HEK293 (cell line): ENCODE measurements around the gene RHBDL3.

Experiments used
- BCL11A ChIP-seq: fragments of 450-650 bp; formaldehyde crosslinking; IDR thresholded peaks from 2 replicates; pipeline ENCODE4 v1.5.1; 2016; ENCODE audit warnings: low read depth, missing biosample characterization, missing genetic modification characterization
- KLF16 ChIP-seq: fragments of 450-650 bp; formaldehyde crosslinking; IDR thresholded peaks from 2 replicates; pipeline ENCODE4 v1.5.1; 2017; ENCODE audit warnings: missing biosample characterization, missing genetic modification characterization
- KLF7 ChIP-seq: fragments of 450-650 bp; formaldehyde crosslinking; IDR thresholded peaks from 2 replicates; pipeline ENCODE4 v1.5.1; 2016; ENCODE audit warnings: missing biosample characterization, missing genetic modification characterization, borderline replicate concordance
- PATZ1 ChIP-seq: fragments of 450-650 bp; formaldehyde crosslinking; IDR thresholded peaks from 2 replicates; pipeline ENCODE4 v1.5.1; 2016; ENCODE audit warnings: missing biosample characterization, missing genetic modification characterization
- PRDM1 ChIP-seq: fragments of 450-650 bp; formaldehyde crosslinking; IDR thresholded peaks from 2 replicates; pipeline ENCODE4; 2016; ENCODE audit warnings: missing biosample characterization, missing genetic modification characterization
- REPIN1 ChIP-seq: fragments of 450-650 bp; formaldehyde crosslinking; IDR thresholded peaks from 2 replicates; pipeline ENCODE4 v1.5.1; 2017; ENCODE audit warnings: missing biosample characterization, missing genetic modification characterization, low read depth
- SP7 ChIP-seq: fragments of 450-650 bp; formaldehyde crosslinking; IDR thresholded peaks from 2 replicates; pipeline ENCODE4 v1.5.1; 2016; ENCODE audit warnings: missing biosample characterization, missing genetic modification characterization
- TSHZ1 ChIP-seq: fragments of 450-650 bp; formaldehyde crosslinking; IDR thresholded peaks from 2 replicates; pipeline ENCODE4 v1.5.1; 2016; ENCODE audit warnings: missing biosample characterization, missing genetic modification characterization, borderline replicate concordance
- WT1 ChIP-seq: fragments of 450-650 bp; formaldehyde crosslinking; IDR thresholded peaks from 2 replicates; pipeline ENCODE4 v1.5.1; 2016; ENCODE audit warnings: missing biosample characterization, missing genetic modification characterization
- ZBTB21 ChIP-seq: fragments of 450-650 bp; formaldehyde crosslinking; IDR thresholded peaks from 2 replicates; pipeline ENCODE4 v1.5.1; 2017; ENCODE audit warnings: missing biosample characterization, missing genetic modification characterization
- ZBTB7A ChIP-seq: fragments of 450-650 bp; formaldehyde crosslinking; IDR thresholded peaks from 2 replicates; pipeline ENCODE4 v1.5.1; 2016; ENCODE audit warnings: low read depth, missing biosample characterization, missing genetic modification characterization
- ZBTB8A ChIP-seq: fragments of 450-650 bp; formaldehyde crosslinking; IDR thresholded peaks from 2 replicates; pipeline ENCODE4 v1.5.1; 2016; ENCODE audit warnings: missing biosample characterization, missing genetic modification characterization
- ZFP37 ChIP-seq: fragments of 450-650 bp; formaldehyde crosslinking; IDR thresholded peaks from 2 replicates; pipeline ENCODE4 v1.5.1; 2016; ENCODE audit warnings: missing biosample characterization, missing genetic modification characterization
- ZIC2 ChIP-seq: fragments of 450-650 bp; formaldehyde crosslinking; IDR thresholded peaks from 2 replicates; pipeline ENCODE4 v1.5.1; 2016; ENCODE audit warnings: missing biosample characterization, missing genetic modification characterization
- ZNF169 ChIP-seq: fragments of 450-650 bp; formaldehyde crosslinking; IDR thresholded peaks from 2 replicates; pipeline ENCODE4 v1.5.1; 2016; ENCODE audit warnings: missing biosample characterization, missing genetic modification characterization
- ZNF19 ChIP-seq: fragments of 450-650 bp; formaldehyde crosslinking; IDR thresholded peaks from 2 replicates; pipeline ENCODE4; 2016; ENCODE audit warnings: missing biosample characterization, missing genetic modification characterization, low read depth
- ZNF211 ChIP-seq: fragments of 450-650 bp; formaldehyde crosslinking; IDR thresholded peaks from 2 replicates; pipeline ENCODE4 v1.5.1; 2016; ENCODE audit warnings: low read depth, missing biosample characterization, missing genetic modification characterization
- ZNF221 ChIP-seq: fragments of 450-650 bp; formaldehyde crosslinking; IDR thresholded peaks from 2 replicates; pipeline ENCODE4 v1.5.1; 2017; ENCODE audit warnings: missing biosample characterization, missing genetic modification characterization, borderline replicate concordance
- ZNF248 ChIP-seq: fragments of 450-650 bp; formaldehyde crosslinking; IDR thresholded peaks from 2 replicates; pipeline ENCODE4 v1.5.1; 2017; ENCODE audit warnings: missing biosample characterization, missing genetic modification characterization
- ZNF324 ChIP-seq: fragments of 450-650 bp; formaldehyde crosslinking; IDR thresholded peaks from 2 replicates; pipeline ENCODE4 v1.5.1; 2016; ENCODE audit warnings: missing biosample characterization, missing genetic modification characterization
- ZNF366 ChIP-seq: fragments of 450-650 bp; formaldehyde crosslinking; conservative IDR thresholded peaks from 2 replicates; pipeline ENCODE4 v1.5.1; 2016; ENCODE audit warnings: missing biosample characterization, missing genetic modification characterization
- ZNF394 ChIP-seq: fragments of 450-650 bp; formaldehyde crosslinking; IDR thresholded peaks from 2 replicates; pipeline ENCODE4 v1.5.1; 2016; ENCODE audit warnings: missing biosample characterization, missing genetic modification characterization, mild to moderate bottlenecking, moderate library complexity, borderline replicate concordance
- ZNF433 ChIP-seq: fragments of 450-650 bp; formaldehyde crosslinking; IDR thresholded peaks from 2 replicates; pipeline ENCODE4 v1.5.1; 2016; ENCODE audit warnings: missing biosample characterization, missing genetic modification characterization, low read depth
- ZNF548 ChIP-seq: fragments of 450-650 bp; formaldehyde crosslinking; IDR thresholded peaks from 2 replicates; pipeline ENCODE4 v1.5.1; 2016; ENCODE audit warnings: missing biosample characterization, missing genetic modification characterization
- ZNF549 ChIP-seq: fragments of 450-650 bp; IDR thresholded peaks from 2 replicates; pipeline ENCODE4 v1.5.1; 2018; ENCODE audit warnings: missing biosample characterization, missing genetic modification characterization, mild to moderate bottlenecking, inconsistent platforms, moderate library complexity
- ZNF561 ChIP-seq: fragments of 450-650 bp; IDR thresholded peaks from 2 replicates; pipeline ENCODE4 v1.5.1; 2018; ENCODE audit warnings: missing biosample characterization, missing genetic modification characterization, borderline replicate concordance
- ZNF623 ChIP-seq: fragments of 450-650 bp; formaldehyde crosslinking; IDR thresholded peaks from 2 replicates; pipeline ENCODE4 v1.5.1; 2016; ENCODE audit warnings: missing biosample characterization, missing genetic modification characterization
- ZNF701 ChIP-seq: fragments of 450-650 bp; formaldehyde crosslinking; IDR thresholded peaks from 2 replicates; pipeline ENCODE4 v1.5.1; 2016; ENCODE audit warnings: missing biosample characterization, missing genetic modification characterization
- ZNF830 ChIP-seq: fragments of 450-650 bp; IDR thresholded peaks from 2 replicates; pipeline ENCODE4 v1.5.0; 2018; ENCODE audit warnings: missing biosample characterization, missing genetic modification characterization, low read depth, mild to moderate bottlenecking, moderate library complexity
- TF ChIP-seq, protein P1 (sequence below): fragments of 450-650 bp; formaldehyde crosslinking; IDR thresholded peaks from 2 replicates; pipeline ENCODE4 v1.5.1; 2016; ENCODE audit warnings: missing biosample characterization, missing genetic modification characterization
- TF ChIP-seq, protein P2 (sequence below): fragments of 450-650 bp; formaldehyde crosslinking; IDR thresholded peaks from 2 replicates; pipeline ENCODE4 v1.5.1; 2017; ENCODE audit warnings: missing biosample characterization, missing genetic modification characterization

The RHBDL3 gene

GRCh38 chr17:32341857-32342602, 76.4 kb downstream of the RHBDL3 start, which contains the start of gene C17orf75 (continued):
- peak; percentile 96 for TF ChIP-seq ZNF324 (tag by site-specific recombination)
- no peak for TF ChIP-seq ZNF830
- TF ChIP-seq ZIC2, result 0 out of 2 replicates have a peak, but pooled peaks have one; percentile 2
- TF ChIP-seq WT1, result no peak
- TF ChIP-seq ZNF701 (tag by site-specific recombination), result no peak
- no peak for TF ChIP-seq ZNF248 (tag by site-specific recombination)
- peak; percentile 52; the same call in 1 of the 2 replicates for TF ChIP-seq PRDM1
- peak; percentile 72; the same call in 1 of the 2 replicates for TF ChIP-seq TSHZ1 (tag by site-specific recombination)
- TF ChIP-seq ZNF19 (tag by site-specific recombination), result no peak
- TF ChIP-seq ZNF549 (tag by site-specific recombination), result no peak
- TF ChIP-seq REPIN1, result peak; percentile 99
- TF ChIP-seq, protein P1, sequence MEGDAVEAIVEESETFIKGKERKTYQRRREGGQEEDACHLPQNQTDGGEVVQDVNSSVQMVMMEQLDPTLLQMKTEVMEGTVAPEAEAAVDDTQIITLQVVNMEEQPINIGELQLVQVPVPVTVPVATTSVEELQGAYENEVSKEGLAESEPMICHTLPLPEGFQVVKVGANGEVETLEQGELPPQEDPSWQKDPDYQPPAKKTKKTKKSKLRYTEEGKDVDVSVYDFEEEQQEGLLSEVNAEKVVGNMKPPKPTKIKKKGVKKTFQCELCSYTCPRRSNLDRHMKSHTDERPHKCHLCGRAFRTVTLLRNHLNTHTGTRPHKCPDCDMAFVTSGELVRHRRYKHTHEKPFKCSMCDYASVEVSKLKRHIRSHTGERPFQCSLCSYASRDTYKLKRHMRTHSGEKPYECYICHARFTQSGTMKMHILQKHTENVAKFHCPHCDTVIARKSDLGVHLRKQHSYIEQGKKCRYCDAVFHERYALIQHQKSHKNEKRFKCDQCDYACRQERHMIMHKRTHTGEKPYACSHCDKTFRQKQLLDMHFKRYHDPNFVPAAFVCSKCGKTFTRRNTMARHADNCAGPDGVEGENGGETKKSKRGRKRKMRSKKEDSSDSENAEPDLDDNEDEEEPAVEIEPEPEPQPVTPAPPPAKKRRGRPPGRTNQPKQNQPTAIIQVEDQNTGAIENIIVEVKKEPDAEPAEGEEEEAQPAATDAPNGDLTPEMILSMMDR (tag by site-specific recombination), result no peak
- TF ChIP-seq ZNF433 (tag by site-specific recombination), result no peak
- peak; percentile 81 for TF ChIP-seq ZBTB7A (tag by site-specific recombination)
- TF ChIP-seq ZNF561 (tag by site-specific recombination), result peak; percentile 98
- 0 out of 2 replicates have a peak, but pooled peaks have one; percentile 19 for TF ChIP-seq ZNF366 (tag by site-specific recombination)
- peak; percentile 92 for TF ChIP-seq KLF7 (tag by site-specific recombination)
- no peak for TF ChIP-seq BCL11A (tag by site-specific recombination)
- peak; percentile 87; the same call in 1 of the 2 replicates for TF ChIP-seq ZNF221 (tag by site-specific recombination)
- peak; percentile 66; the same call in 1 of the 2 replicates for TF ChIP-seq ZNF394 (tag by site-specific recombination)
- TF ChIP-seq, protein P2, sequence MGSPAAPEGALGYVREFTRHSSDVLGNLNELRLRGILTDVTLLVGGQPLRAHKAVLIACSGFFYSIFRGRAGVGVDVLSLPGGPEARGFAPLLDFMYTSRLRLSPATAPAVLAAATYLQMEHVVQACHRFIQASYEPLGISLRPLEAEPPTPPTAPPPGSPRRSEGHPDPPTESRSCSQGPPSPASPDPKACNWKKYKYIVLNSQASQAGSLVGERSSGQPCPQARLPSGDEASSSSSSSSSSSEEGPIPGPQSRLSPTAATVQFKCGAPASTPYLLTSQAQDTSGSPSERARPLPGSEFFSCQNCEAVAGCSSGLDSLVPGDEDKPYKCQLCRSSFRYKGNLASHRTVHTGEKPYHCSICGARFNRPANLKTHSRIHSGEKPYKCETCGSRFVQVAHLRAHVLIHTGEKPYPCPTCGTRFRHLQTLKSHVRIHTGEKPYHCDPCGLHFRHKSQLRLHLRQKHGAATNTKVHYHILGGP (tag by site-specific recombination), result no peak
- TF ChIP-seq ZNF211 (tag by site-specific recombination), result no peak
- peak; percentile 72 for TF ChIP-seq ZBTB8A (tag by site-specific recombination)
- TF ChIP-seq ZBTB21 (tag by site-specific recombination), result no peak
- peak; percentile 62; the same call in 1 of the 2 replicates for TF ChIP-seq PATZ1 (tag by site-specific recombination)
- TF ChIP-seq ZNF623 (tag by site-specific recombination), result peak; percentile 28; the same call in 1 of the 2 replicates
- TF ChIP-seq KLF16 (tag by site-specific recombination), result peak; percentile 100
- no peak for TF ChIP-seq ZNF169 (tag by site-specific recombination)
- TF ChIP-seq ZFP37 (tag by site-specific recombination), result peak; percentile 92; the same call in 1 of the 2 replicates
- TF ChIP-seq SP7 (tag by site-specific recombination), result peak; percentile 94
- no peak for TF ChIP-seq ZNF548
